ENCODE measurements around the gene FDPS.

FDPS gene

GRCh38 chr1:155305881-155306391 is 2.7 kb upstream of the FDPS start:
- DNase-seq (ENCODE audit: low read depth), result no peak
- no peak overlapping the region for H3K4me3 ChIP-seq (ENCODE audit: low read length)
- no peak for TF ChIP-seq CTCF (conservative IDR thresholded peaks at IDR 0.05; ENCODE audit: low read depth, low read length)

- TF ChIP-seq CTCF (conservative IDR thresholded peaks at IDR 0.05; ENCODE audit: low read depth, low read length), result peak; percentile 46
- DNase-seq (ENCODE audit: low read depth), result no peak
- no peak overlapping the region for H3K4me3 ChIP-seq (ENCODE audit: low read length)
These were observed 1.4 kb upstream of the FDPS start for GRCh38 chr1:155307247-155307740.

- DNase-seq (ENCODE audit: low read depth), result no peak
- no peak for TF ChIP-seq CTCF (conservative IDR thresholded peaks at IDR 0.05; ENCODE audit: low read depth, low read length)
- peak overlapping the region; percentile 80 for H3K4me3 ChIP-seq (ENCODE audit: low read length)
These were observed 856 bp downstream of the FDPS start for GRCh38 chr1:155309423-155310021.

GRCh38 chr1:155313261-155313660 is 4.6 kb downstream of the FDPS start:
- no peak for TF ChIP-seq CTCF (conservative IDR thresholded peaks at IDR 0.05; ENCODE audit: low read depth, low read length)
- H3K4me3 ChIP-seq (ENCODE audit: low read length), result no peak overlapping the region

GRCh38 chr1:155316922-155317321 is 8.3 kb downstream of the FDPS start:
- no peak for DNase-seq (ENCODE audit: low read depth)
- TF ChIP-seq CTCF (conservative IDR thresholded peaks at IDR 0.05; ENCODE audit: low read depth, low read length), result no peak

More at GRCh38 chr1:155313261-155313660, 4.6 kb downstream of the FDPS start:
- no peak for DNase-seq (ENCODE audit: low read depth)

GRCh38 chr1:155318082-155318481 is 9.4 kb downstream of the FDPS start:
- no peak overlapping the region for H3K4me3 ChIP-seq (ENCODE audit: low read length)
- no peak for DNase-seq (ENCODE audit: low read depth)
- no peak for TF ChIP-seq CTCF (conservative IDR thresholded peaks at IDR 0.05; ENCODE audit: low read depth, low read length)

More at GRCh38 chr1:155316922-155317321, 8.3 kb downstream of the FDPS start:
- no peak overlapping the region for H3K4me3 ChIP-seq (ENCODE audit: low read length)

GRCh38 chr1:155319536-155319935 is 10.9 kb downstream of the FDPS start:
- no peak overlapping the region for H3K4me3 ChIP-seq (ENCODE audit: low read length)
- DNase-seq (ENCODE audit: low read depth), result no peak

More at GRCh38 chr1:155319536-155319935, 10.9 kb downstream of the FDPS start:
- no peak for TF ChIP-seq CTCF (conservative IDR thresholded peaks at IDR 0.05; ENCODE audit: low read depth, low read length)
